K562 (cell line): Measurements from ENCODE around the gene CCDC200. TPM values are rescaled to one million over a fixed set of nuclear protein-coding genes. Genes with fewer than 3 reads are reported as not detected.
"Not testable (repeated sequence)": the region's sequence is repeated elsewhere in the genome, so short reads cannot be mapped to it uniquely, and the experiment has no call there.

Source experiments
- ATAC-seq: fragments of 200-7000 bp; cut with Tn5 transposase; 3 replicates; pipeline ENCODE4 v1.9.1; 2020; ENCODE audit warnings: moderate library complexity
- Bru-seq: library from RNA; stranded (reverse); fragments of 400-500 nt; gene quantifications from one replicate; lab custom pipeline; 2021; lab: Mats Ljungman, UMichigan
- BruChase-seq, 2 experiments: library from RNA; stranded (reverse); fragments of 400-500 nt; gene quantifications; one replicate each; lab custom pipeline; 2021; lab: Mats Ljungman, UMichigan
- BruUV-seq: library from RNA; stranded (reverse); fragments of 400-500 nt; replicated peaks from 2 replicates; lab custom pipeline; 2021; lab: Mats Ljungman, UMichigan
- CTCF ChIA-PET: fragments of 300-600 bp; formaldehyde crosslinking; extraction: SDS; loops from one replicate; lab custom pipeline; 2021; ENCODE audit warnings: low intra/inter-chr PET ratio; lab: Yijun Ruan, JAX
- POLR2A ChIA-PET: fragments of 300-600, 350-650 bp; sonication (Branson Sonifier 250); formaldehyde crosslinking; extraction: SDS; loops from one replicate; lab custom pipeline; 2021; ENCODE audit warnings: antibody characterized with exemption, inconsistent platforms; lab: Yijun Ruan, JAX
- DNase-seq, 4 experiments: peaks; one replicate each; pipeline versions ENCODE4 v3.0.0 to v3.0.0-alpha.2; 2011 to 2018; ENCODE audit warnings: low spot score in 3 of 4, mixed read lengths in 3 of 4; ENCODE audit errors: extremely low read depth in 1 of 4
- FAIRE-seq: peaks from 2 replicates; lab custom pipeline; 2011; peaks lifted over from hg19 to GRCh38; lab: Jason Lieb, UNC
- H2AFZ ChIP-seq: 2 replicates; pipeline ENCODE4 v1.6.0; 2011; ENCODE audit warnings: low read depth, low read length, control low read depth, inconsistent platforms
- H3K27ac ChIP-seq: fragments of 200-600 bp; 3 replicates; pipeline ENCODE4 v1.8.0; 2011; ENCODE audit warnings: low read depth, mild to moderate bottlenecking, control low read depth, inconsistent platforms, low read length, moderate library complexity, mixed read lengths; ENCODE audit errors: extremely low read depth
- H3K27me3 ChIP-seq, 2 experiments: fragments of 300-600 bp in 1 of 2; 2 replicates in 1 of 2; 3 replicates in 1 of 2; pipeline versions ENCODE4 v1.6.0 to v1.8.0; 2011; ENCODE audit warnings: inconsistent platforms in 2 of 2, low read length in 2 of 2, mild to moderate bottlenecking in 1 of 2, mixed read lengths in 1 of 2, moderate library complexity in 1 of 2; ENCODE audit not compliant: control insufficient read depth in 2 of 2, insufficient read depth in 2 of 2
- H3K36me3 ChIP-seq: fragments of 300-600 bp; 3 replicates; pipeline ENCODE4 v1.8.0; 2011; ENCODE audit warnings: mild to moderate bottlenecking, low read length, inconsistent platforms; ENCODE audit not compliant: control insufficient read depth, insufficient read depth
- H3K4me1 ChIP-seq, 2 experiments: fragments of 200-600 bp in 1 of 2; replicated peaks in 1 of 2; 2 replicates in 1 of 2; 3 replicates in 1 of 2; pipeline versions ENCODE4 v1.5.1 to v1.8.0; 2011; ENCODE audit warnings: inconsistent platforms in 2 of 2, low read length in 2 of 2, mild to moderate bottlenecking in 1 of 2, mixed read lengths in 1 of 2, moderate library complexity in 1 of 2; ENCODE audit not compliant: control insufficient read depth in 2 of 2, insufficient read depth in 2 of 2
- H3K4me2 ChIP-seq: 2 replicates; pipeline ENCODE4 v1.6.1; 2011; ENCODE audit warnings: low read length, control low read depth, inconsistent platforms, mixed read lengths; ENCODE audit not compliant: insufficient read depth
- H3K4me3 ChIP-seq: fragments of 200-600 bp; sonication (generic), shearing (Covaris generic); 2 replicates; pipeline ENCODE4 v1.5.1; 2016; ENCODE audit warnings: control low read depth, inconsistent platforms
- H3K79me2 ChIP-seq: fragments of 200-600 bp; 3 replicates; pipeline ENCODE4 v1.8.0; 2011; ENCODE audit warnings: low read length, inconsistent platforms; ENCODE audit not compliant: control insufficient read depth, insufficient read depth
- H3K9ac ChIP-seq, 2 experiments: 2 replicates each; pipeline versions ENCODE4 v1.6.0 to v1.6.1; 2011; ENCODE audit warnings: low read depth in 2 of 2, low read length in 2 of 2, control low read depth in 1 of 2, inconsistent platforms in 1 of 2, mild to moderate bottlenecking in 1 of 2, mixed read lengths in 1 of 2; ENCODE audit not compliant: insufficient read depth in 1 of 2
- H3K9me1 ChIP-seq: one replicate; pipeline ENCODE4 v1.6.0; 2011; ENCODE audit warnings: inconsistent platforms, mild to moderate bottlenecking, low read length, moderate library complexity; ENCODE audit not compliant: control insufficient read depth, insufficient read depth
- H3K9me3 ChIP-seq: replicated peaks from 2 replicates; pipeline ENCODE4 v1.5.1; 2011; ENCODE audit warnings: low read depth, low read length, inconsistent platforms; ENCODE audit not compliant: control insufficient read depth, insufficient read depth
- H4K20me1 ChIP-seq: replicated peaks from 2 replicates; pipeline ENCODE4 v1.6.1; 2011; ENCODE audit warnings: low read length, inconsistent platforms, mixed read lengths; ENCODE audit not compliant: control insufficient read depth, insufficient read depth
- WGBS: fragments of 100-300 bp; shearing (Covaris generic); methylation state at CpG from one replicate; pipeline ENCODE4 v1.1.6; 2016; ENCODE audit warnings: low coverage, mixed read lengths; ENCODE audit not compliant: insufficient coverage; ENCODE audit errors: missing lambda C conversion rate; 5-methylcytosine and 5-hydroxymethylcytosine counted together
- in situ Hi-C: fragments of 300-500 bp; cut with MboI; formaldehyde crosslinking; loops from 4 replicates; pipeline ENCODE4 v1.15.0; 2018; ENCODE audit warnings: inconsistent platforms, mixed read lengths
- intact Hi-C: fragments of 100-400 bp; cut with micrococcal nuclease; formaldehyde crosslinking; loops from 2 replicates; pipeline ENCODE4 v1.14.2; 2022
- long read RNA-seq, 3 experiments: library from polyadenylated mRNA in 2 of 3; library from RNA in 1 of 3; unstranded in 2 of 3; stranded (forward) in 1 of 3; transcript quantifications; one replicate each; pipeline ENCODE4 v2.0.0, GENCODE V29; 2019 to 2022
- polyA minus RNA-seq, 3 experiments: library from RNA; depleted of rRNA, polyadenylated mRNA; stranded (reverse); fragments of >200 nt; gene quantifications; 2 replicates each; pipeline ENCODE4 v1.2.3, GENCODE V29; 2011
- polyA plus RNA-seq, 8 experiments: library from polyadenylated mRNA; depleted of rRNA in 4 of 8; stranded (reverse) in 5 of 8; unstranded in 3 of 8; fragments of >200 nt; fragmentation: Nextera tagmentation in 2 of 8; fragmentation: Illumina TruSeq in 1 of 8; extraction: Ambion mirVana in 2 of 8; extraction: Trizol in 1 of 8; gene quantifications; 2 replicates each; pipeline versions ENCODE4 v1.2.1 to v1.2.3, GENCODE V29; 2011 to 2014; ENCODE audit warnings: inconsistent platforms in 1 of 8, missing spikeins in 1 of 8
- total RNA-seq, 7 experiments: library from RNA; depleted of rRNA in 6 of 7; stranded (reverse); fragments of >200 nt in 6 of 7; fragmentation: Illumina TruSeq in 2 of 7; extraction: Trizol in 2 of 7; gene quantifications; 2 replicates each; pipeline versions ENCODE4 v1.2.1 to v1.2.3, GENCODE V29; 2011 to 2021; ENCODE audit warnings: low replicate concordance in 1 of 7

The CCDC200 gene
- total RNA-seq (2011; cell fraction: chromatin; rRNA removed; ENCODE audit: low replicate concordance) = 0.88 TPM in 1 of 2 replicates, not detected in the other
- 0.66 TPM in 1 of 2 replicates, not detected in the other for total RNA-seq (2011; cell fraction: nucleolus; rRNA removed)
- total RNA-seq (2011; cell fraction: nucleoplasm; rRNA removed) = 1.6 TPM in 1 of 2 replicates, not detected in the other
- total RNA-seq (2014; rRNA removed) = not detected in 2 replicates
- total RNA-seq (2014; rRNA removed; fragmentation: Illumina TruSeq; extraction: Trizol) = not detected in 2 replicates
- total RNA-seq (2015; rRNA removed; fragmentation: Illumina TruSeq; extraction: Trizol) = not detected in 2 replicates
- total RNA-seq (2021) = not detected in 2 replicates
- polyA plus RNA-seq (2011; rRNA removed) = not detected in 2 replicates
- polyA plus RNA-seq (2011; cell fraction: cytosol; rRNA removed) = not detected in 2 replicates
- not detected in 2 replicates for polyA plus RNA-seq (2011; cell fraction: nucleus; rRNA removed)
- not detected in 2 replicates for polyA plus RNA-seq (2012)
- not detected in 2 replicates for polyA plus RNA-seq (2014; fragmentation: Illumina TruSeq; extraction: Trizol)
- polyA plus RNA-seq (2014; fragmentation: Nextera tagmentation; extraction: Ambion mirVana) = under 1 TPM in 1 of 2 experiments, not detected in 1; 0.14 TPM
- not detected in 2 replicates for polyA plus RNA-seq (2014; rRNA removed)
- not detected in 2 replicates for polyA minus RNA-seq (2011; rRNA and poly(A)+ RNA removed)
- not detected in 2 replicates for polyA minus RNA-seq (2011; cell fraction: cytosol; rRNA and poly(A)+ RNA removed)
- not detected in 2 replicates for polyA minus RNA-seq (2011; cell fraction: nucleus; rRNA and poly(A)+ RNA removed)
- Bru-seq, nascent RNA = percentile 26 among the genes with signal in this experiment
- BruChase-seq, experiment 1, labeled RNA remaining after a 2-hour chase = percentile 25 among the genes with signal in this experiment
- BruChase-seq, experiment 2, labeled RNA remaining after a 6-hour chase = percentile 27 among the genes with signal in this experiment
- long read RNA-seq, experiment 1, partial matches to known transcripts = 0 of 24 reads
- long read RNA-seq, experiment 1, other reads (novel, unspliced or antisense) = 24 of 24 reads
- long read RNA-seq, experiment 2 = 0 reads
- long read RNA-seq, experiment 3, partial matches to known transcripts = 0 of 1 reads
- long read RNA-seq, experiment 3, other reads (novel, unspliced or antisense) = 1 of 1 reads

- H3K9me3 ChIP-seq, CTCF ChIA-PET, H2AFZ ChIP-seq, BruUV-seq, FAIRE-seq, H3K27me3 ChIP-seq, H4K20me1 ChIP-seq, in situ Hi-C loops, DNase-seq, H3K27ac ChIP-seq, H3K4me2 ChIP-seq, H3K4me3 ChIP-seq, H3K79me2 ChIP-seq, H3K9me1 ChIP-seq, intact Hi-C loops, H3K9ac ChIP-seq, H3K36me3 ChIP-seq, ATAC-seq, POLR2A ChIA-PET, H3K4me1 ChIP-seq: not testable (repeated sequence)
- WGBS = no CpG with 5 or more reads among the region's 7 CpGs
Measured at GRCh38 chr17:43228020-43228782, at the start of gene CCDC200. CCDC200 (minus strand) TSS chr17:43228623; CDS start chr17:43228554, 69 bp downstream.

GRCh38 chr17:43272914-43273313 is 44.5 kb upstream of the CCDC200 start:
- WGBS = no CpG with 5 or more reads among the region's 30 CpGs
- H4K20me1 ChIP-seq, intact Hi-C loops, H3K36me3 ChIP-seq, H3K9ac ChIP-seq, H3K79me2 ChIP-seq, CTCF ChIA-PET, DNase-seq, in situ Hi-C loops, POLR2A ChIA-PET, H3K27me3 ChIP-seq, FAIRE-seq, H3K4me3 ChIP-seq, H3K4me1 ChIP-seq, H2AFZ ChIP-seq, H3K27ac ChIP-seq, H3K4me2 ChIP-seq, H3K9me3 ChIP-seq, H3K9me1 ChIP-seq: not testable (repeated sequence)
- BruUV-seq = TSS peak; percentile 100
- peak; percentile 59 for ATAC-seq

- ATAC-seq, H3K36me3 ChIP-seq, H3K9ac ChIP-seq, H4K20me1 ChIP-seq, H3K4me2 ChIP-seq, DNase-seq, CTCF ChIA-PET, H3K4me3 ChIP-seq, H2AFZ ChIP-seq, H3K9me3 ChIP-seq, intact Hi-C loops, H3K9me1 ChIP-seq, BruUV-seq, H3K27ac ChIP-seq, FAIRE-seq, H3K79me2 ChIP-seq, H3K4me1 ChIP-seq, H3K27me3 ChIP-seq, in situ Hi-C loops, POLR2A ChIA-PET: not testable (repeated sequence)
- WGBS = no CpG with 5 or more reads among the region's 12 CpGs
Measured at GRCh38 chr17:43272483-43272882, 44.1 kb upstream of the CCDC200 start.
